Natural killer cell (primary cell): ENCODE data around the gene PIK3C3. TPM values are rescaled to one million over a fixed set of nuclear protein-coding genes. Genes with fewer than 3 reads are reported as not detected.

Experiments
- ATAC-seq, 3 donors: fragments of 150-1000 bp in 2 of 3; fragments of 200-7000 bp in 1 of 3; cut with Tn5 transposase; 1 replicate in 1 of 3; 2 replicates in 2 of 3; pipeline ENCODE4 v1.10.0; 2021; ENCODE audit warnings: mild to moderate bottlenecking in 2 of 3, moderate library complexity in 2 of 3
- DNase-seq, 2 donors: peaks; one replicate each; pipeline versions ENCODE4 v3.0.0 to v3.0.0-alpha.2; 2013 to 2021; ENCODE audit warnings: mixed read lengths in 1 of 2
- H3K27ac ChIP-seq: one replicate; pipeline ENCODE4 v1.5.1; 2013; ENCODE audit warnings: mild to moderate bottlenecking, low read length
- H3K27me3 ChIP-seq: one replicate; pipeline ENCODE4 v1.6.1; 2013; ENCODE audit warnings: low read length; ENCODE audit not compliant: control insufficient read depth, insufficient read depth
- H3K36me3 ChIP-seq: one replicate; pipeline ENCODE4 v1.6.1; 2013; ENCODE audit warnings: low read length; ENCODE audit not compliant: control insufficient read depth, insufficient read depth
- H3K4me1 ChIP-seq: one replicate; pipeline ENCODE4 v1.6.1; 2013; ENCODE audit warnings: low read length; ENCODE audit not compliant: control insufficient read depth, insufficient read depth
- H3K4me3 ChIP-seq: one replicate; pipeline ENCODE4 v1.5.1; 2013; ENCODE audit warnings: low read length
- H3K9me3 ChIP-seq: one replicate; pipeline ENCODE4 v1.6.1; 2013; ENCODE audit warnings: low read length; ENCODE audit not compliant: control insufficient read depth, insufficient read depth
- H3K27ac Mint-ChIP-seq, 2 donors: one replicate each; pipeline ENCODE4 v1.8.0; 2022; ENCODE audit warnings: mild to moderate bottlenecking in 2 of 2, mixed read lengths in 2 of 2, moderate library complexity in 1 of 2
- H3K27me3 Mint-ChIP-seq, 2 donors: one replicate each; pipeline ENCODE4 v1.8.0; 2022; ENCODE audit warnings: low read depth in 2 of 2, mixed read lengths in 2 of 2
- H3K36me3 Mint-ChIP-seq: one replicate; pipeline ENCODE4 v1.8.0; 2022; ENCODE audit warnings: mixed read lengths
- H3K4me1 Mint-ChIP-seq, 2 donors: one replicate each; pipeline ENCODE4 v1.8.0; 2022; ENCODE audit warnings: mixed read lengths in 2 of 2
- H3K4me3 Mint-ChIP-seq: one replicate; pipeline ENCODE4 v1.8.0; 2022; ENCODE audit warnings: mild to moderate bottlenecking, moderate library complexity, mixed read lengths
- H3K9me3 Mint-ChIP-seq, 2 donors: one replicate each; pipeline ENCODE4 v1.8.0; 2022; ENCODE audit warnings: mixed read lengths in 2 of 2
- CTCF ChIP-seq: fragments of 200-600 bp; IDR thresholded peaks from one replicate; pipeline ENCODE4 v1.8.0; 2022; ENCODE audit warnings: antibody characterized with exemption
- WGBS: methylation state at CpG from one replicate; pipeline ENCODE4 v1.1.7; 2013; ENCODE audit warnings: missing lambda C conversion rate; ENCODE audit not compliant: insufficient coverage; 5-methylcytosine and 5-hydroxymethylcytosine counted together
- intact Hi-C: fragments of 100-400 bp; cut with micrococcal nuclease; formaldehyde crosslinking; loops from one replicate; pipeline ENCODE4 v1.14.2; 2022
- total RNA-seq, 4 donors: library from RNA; stranded (reverse); fragments of 120-200 nt in 1 of 4; gene quantifications; one replicate each; pipeline versions ENCODE4 v1.2.3 to v1.2.4, GENCODE V29; 2013 to 2022

The PIK3C3 gene
- total RNA-seq, 3 donors from 2014 or later (not counting 1 experiment from before 2014, with no cell fraction given), result 49.6 to 85.4 (median 67.3) TPM

- Mint-ChIP-seq H3K27me3 (no peaks in the 10 kb centered on the region), H3K27ac (no peak overlapping the region), H3K9me3 (no peaks in the 10 kb centered on the region), H3K4me1 (peaks cover 0 to 6% of the 10 kb centered on the region in 2 donors), H3K4me3 (no peak overlapping the region), H3K36me3 (peaks cover 10% of the 10 kb centered on the region)
- no peaks in the 10 kb centered on the region for H3K9me3 ChIP-seq
- H3K4me3 ChIP-seq, result no peak overlapping the region
- WGBS, result 90% methylated on average over 4 of the region's 4 CpGs
- no peak overlapping the region for H3K27ac ChIP-seq
- no peak for DNase-seq
- peaks cover 19% of the 10 kb centered on the region for H3K36me3 ChIP-seq
- no peaks in the 10 kb centered on the region for H3K27me3 ChIP-seq
- ATAC-seq, result no peak
- intact Hi-C loops, result no loop called here
- no peak for TF ChIP-seq CTCF
- no peaks in the 10 kb centered on the region for H3K4me1 ChIP-seq
Measured at GRCh38 chr18:42082415-42083234, 127.6 kb downstream of the PIK3C3 start.

- no peak overlapping the region for H3K4me3 ChIP-seq
- no peak for TF ChIP-seq CTCF
- ATAC-seq, result no peak
- Mint-ChIP-seq H3K4me3 (no peak overlapping the region), H3K4me1 (peaks cover 0 to 6% of the 10 kb centered on the region in 2 donors), H3K36me3 (peaks cover 7% of the 10 kb centered on the region), H3K27ac (no peak overlapping the region), H3K27me3 (no peaks in the 10 kb centered on the region), H3K9me3 (no peaks in the 10 kb centered on the region)
- H3K4me1 ChIP-seq, result no peaks in the 10 kb centered on the region
- H3K27ac ChIP-seq, result no peak overlapping the region
- DNase-seq, result no peak
- H3K27me3 ChIP-seq, result no peaks in the 10 kb centered on the region
- no peaks in the 10 kb centered on the region for H3K9me3 ChIP-seq
- H3K36me3 ChIP-seq, result peaks cover 4% of the 10 kb centered on the region
- intact Hi-C loops, result no loop called here
- 95% methylated on average over 3 of the region's 4 CpGs for whole genome bisulfite sequencing
Measured at GRCh38 chr18:42086288-42086687, 131.3 kb downstream of the PIK3C3 start.

- Mint-ChIP-seq H3K4me3 (no peak overlapping the region), H3K27ac (no peak overlapping the region), H3K9me3 (no peaks in the 10 kb centered on the region), H3K36me3 (peaks cover 7% of the 10 kb centered on the region), H3K27me3 (no peaks in the 10 kb centered on the region), H3K4me1 (peaks cover 0 to 6% of the 10 kb centered on the region in 2 donors)
- intact Hi-C loops, result no loop called here
- Histone ChIP-seq H3K36me3 (peaks cover 3% of the 10 kb centered on the region), H3K27ac (no peak overlapping the region), H3K9me3 (no peaks in the 10 kb centered on the region), H3K27me3 (no peaks in the 10 kb centered on the region), H3K4me3 (no peak overlapping the region), H3K4me1 (no peaks in the 10 kb centered on the region)
- TF ChIP-seq CTCF, result no peak
- DNase-seq, result no peak
- no peak for ATAC-seq
- WGBS, result 92% methylated on average over 6 of the region's 7 CpGs
Measured at GRCh38 chr18:42087235-42087634, 132.2 kb downstream of the PIK3C3 start.
